Adipocyte (in vitro differentiated cells): ENCODE results near the gene SH2B2.
"Not testable (repeated sequence)": the region's sequence is repeated elsewhere in the genome, so short reads cannot be mapped to it uniquely, and the experiment has no call there.

Experiments
- DNase-seq: peaks from one replicate; pipeline ENCODE4 v3.0.0-alpha.2; 2015; ENCODE audit warnings: low read depth
- H3K27me3 ChIP-seq: replicated peaks from 2 replicates; pipeline ENCODE4 v1.7.0; 2013; ENCODE audit warnings: mild to moderate bottlenecking, low read length, moderate library complexity; ENCODE audit not compliant: control insufficient read depth, insufficient read depth
- H3K36me3 ChIP-seq: 2 replicates; pipeline ENCODE4 v1.7.0; 2013; ENCODE audit warnings: low read length, mild to moderate bottlenecking, moderate library complexity; ENCODE audit not compliant: control insufficient read depth, insufficient read depth, severe bottlenecking
- H3K4me1 ChIP-seq: 2 replicates; pipeline ENCODE4 v1.7.0; 2013; ENCODE audit warnings: mild to moderate bottlenecking, low read length, moderate library complexity; ENCODE audit not compliant: control insufficient read depth, insufficient read depth
- H3K4me3 ChIP-seq: 2 replicates; pipeline ENCODE4 v1.7.0; 2013; ENCODE audit warnings: mild to moderate bottlenecking, low read length, moderate library complexity
- H3K9ac ChIP-seq: 2 replicates; pipeline ENCODE4 v1.7.0; 2013; ENCODE audit warnings: mild to moderate bottlenecking, low read length, moderate library complexity
- H3K9me3 ChIP-seq: 2 replicates; pipeline ENCODE4 v1.7.0; 2013; ENCODE audit warnings: mild to moderate bottlenecking, low read length, moderate library complexity; ENCODE audit not compliant: control insufficient read depth

Gene SH2B2

DNA sequence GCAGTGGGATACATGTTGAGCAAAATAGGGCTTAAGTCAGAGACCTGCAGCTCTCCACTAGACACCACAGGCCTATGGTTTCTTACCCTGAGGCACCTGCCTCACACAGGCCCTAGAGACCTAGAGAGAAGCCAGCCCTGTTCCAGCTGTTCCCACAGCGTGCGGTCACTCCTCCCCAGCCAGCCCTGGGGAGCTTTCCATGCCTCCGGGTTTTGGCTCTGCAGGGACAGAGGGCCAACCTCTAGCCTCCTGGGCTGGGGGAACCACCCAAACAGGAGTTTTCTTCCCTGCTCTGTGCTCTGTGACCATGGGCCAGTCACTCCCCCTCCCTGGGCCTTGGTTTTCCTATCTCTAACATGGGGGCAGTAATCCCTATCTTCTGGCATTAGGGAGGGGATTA lies 33.0 kb downstream of the SH2B2 start:
- DNase-seq: no peak
- no peaks in the 10 kb centered on the region for H3K36me3 ChIP-seq
- H3K9ac ChIP-seq: no peak overlapping the region

DNA sequence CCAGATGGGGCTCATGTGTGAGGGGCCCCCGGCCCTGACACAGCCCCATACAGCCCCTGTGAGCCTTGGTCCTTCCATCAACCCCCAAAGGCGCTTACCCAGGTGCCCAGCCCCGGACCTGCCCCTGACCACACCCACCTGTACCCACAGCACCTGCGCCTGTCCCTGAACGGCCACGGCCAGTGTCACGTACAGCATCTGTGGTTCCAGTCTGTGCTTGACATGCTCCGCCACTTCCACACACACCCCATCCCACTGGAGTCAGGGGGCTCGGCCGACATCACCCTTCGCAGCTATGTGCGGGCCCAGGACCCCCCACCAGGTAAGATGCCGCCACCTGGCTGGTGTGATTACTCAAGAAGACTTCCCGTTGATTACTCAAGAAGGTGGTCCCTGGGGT lies 33.5 kb downstream of the SH2B2 start:
- no peak for DNase-seq
- H3K4me3 ChIP-seq: no peak overlapping the region
- H3K4me1 ChIP-seq: no peaks in the 10 kb centered on the region
- H3K9me3 ChIP-seq: no peaks in the 10 kb centered on the region
- no peak overlapping the region for H3K9ac ChIP-seq
- no peaks in the 10 kb centered on the region for H3K36me3 ChIP-seq
- peaks cover 22% of the 10 kb centered on the region for H3K27me3 ChIP-seq

More for the DNA sequence above, 33.0 kb downstream of the SH2B2 start:
- no peaks in the 10 kb centered on the region for H3K9me3 ChIP-seq
- H3K4me1 ChIP-seq: no peaks in the 10 kb centered on the region
- H3K4me3 ChIP-seq: no peak overlapping the region
- H3K27me3 ChIP-seq: peaks cover 22% of the 10 kb centered on the region

DNA sequence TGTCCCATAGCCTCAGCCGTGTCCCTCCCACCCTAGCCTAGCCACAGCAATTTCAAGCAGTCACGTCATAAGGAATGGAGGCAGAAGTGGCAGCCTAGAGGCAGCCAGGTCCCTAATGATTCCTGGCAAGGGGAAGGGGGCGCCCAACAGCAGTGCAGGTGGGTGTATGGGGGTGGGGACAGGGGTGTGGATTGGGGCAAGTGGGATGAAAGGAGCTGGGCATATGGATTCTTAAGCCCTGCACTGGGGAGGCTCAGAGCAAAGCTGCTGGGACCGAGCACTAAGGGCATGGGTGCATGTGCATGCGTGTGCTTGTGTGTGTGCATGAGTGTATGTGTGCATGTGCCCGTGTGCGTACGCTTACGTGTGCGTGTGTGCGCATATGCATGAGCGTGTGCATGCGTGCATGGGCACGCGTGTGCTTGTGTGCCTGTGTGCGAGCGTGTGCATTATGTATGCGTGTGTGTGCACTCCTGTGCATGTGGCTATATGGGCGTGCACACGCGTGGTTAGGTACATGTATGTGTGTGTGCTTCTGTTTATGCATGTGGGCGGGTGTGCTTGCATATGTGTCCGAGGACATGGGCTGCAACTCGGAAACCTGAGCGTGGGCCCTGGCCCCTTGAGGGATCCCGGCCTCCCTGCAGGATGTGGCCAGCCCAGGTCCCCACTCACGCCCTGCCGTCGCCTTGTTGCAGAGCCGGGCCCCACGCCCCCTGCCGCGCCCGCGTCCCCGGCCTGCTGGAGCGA lies 34.1 kb downstream of the SH2B2 start:
- H3K27me3 ChIP-seq: peaks cover 22% of the 10 kb centered on the region
- no peak for DNase-seq
- H3K36me3 ChIP-seq: no peaks in the 10 kb centered on the region
- no peak overlapping the region for H3K9ac ChIP-seq
- no peaks in the 10 kb centered on the region for H3K4me1 ChIP-seq
- H3K9me3 ChIP-seq: no peaks in the 10 kb centered on the region
- H3K4me3 ChIP-seq: no peak overlapping the region

DNA sequence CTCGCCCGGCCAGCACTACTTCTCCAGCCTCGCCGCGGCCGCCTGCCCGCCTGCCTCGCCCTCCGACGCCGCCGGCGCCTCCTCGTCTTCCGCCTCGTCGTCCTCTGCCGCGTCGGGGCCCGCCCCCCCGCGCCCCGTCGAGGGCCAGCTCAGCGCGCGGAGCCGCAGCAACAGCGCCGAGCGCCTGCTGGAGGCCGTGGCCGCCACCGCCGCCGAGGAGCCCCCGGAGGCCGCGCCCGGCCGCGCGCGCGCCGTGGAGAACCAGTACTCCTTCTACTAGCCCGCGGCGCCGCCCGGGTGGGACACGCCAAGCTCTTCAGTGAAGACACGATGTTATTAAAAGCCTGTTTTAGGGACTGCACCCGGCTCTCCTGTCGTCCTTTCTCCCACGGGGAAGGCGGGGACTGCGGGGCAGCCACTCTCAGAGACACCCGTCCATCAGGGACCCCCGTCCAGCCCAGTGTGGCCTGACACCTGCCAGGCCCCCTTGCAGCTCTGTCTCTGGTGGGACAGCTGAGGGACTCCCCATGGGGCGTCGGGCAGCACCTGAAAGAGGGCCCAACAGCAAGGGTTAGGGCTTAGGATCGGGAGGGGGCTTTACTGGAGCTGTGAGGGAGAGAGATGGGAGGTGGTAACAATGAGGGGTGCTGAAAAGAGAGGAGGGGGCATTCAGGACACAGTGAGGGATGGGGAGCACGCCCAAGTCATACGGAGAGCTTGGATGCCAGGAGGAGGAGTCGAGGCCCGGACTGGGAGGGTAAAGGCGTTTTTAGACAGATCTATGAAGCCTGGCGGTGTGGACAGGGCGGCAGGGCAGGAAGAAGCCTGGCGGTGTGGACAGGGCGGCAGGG lies 34.9 kb downstream of the SH2B2 start:
- no peak overlapping the region for H3K9ac ChIP-seq
- no peaks in the 10 kb centered on the region for H3K4me1 ChIP-seq
- no peaks in the 10 kb centered on the region for H3K36me3 ChIP-seq
- peaks cover 28% of the 10 kb centered on the region for H3K27me3 ChIP-seq
- no peak for DNase-seq
- H3K9me3 ChIP-seq: no peaks in the 10 kb centered on the region
- H3K4me3 ChIP-seq: no peak overlapping the region

DNA sequence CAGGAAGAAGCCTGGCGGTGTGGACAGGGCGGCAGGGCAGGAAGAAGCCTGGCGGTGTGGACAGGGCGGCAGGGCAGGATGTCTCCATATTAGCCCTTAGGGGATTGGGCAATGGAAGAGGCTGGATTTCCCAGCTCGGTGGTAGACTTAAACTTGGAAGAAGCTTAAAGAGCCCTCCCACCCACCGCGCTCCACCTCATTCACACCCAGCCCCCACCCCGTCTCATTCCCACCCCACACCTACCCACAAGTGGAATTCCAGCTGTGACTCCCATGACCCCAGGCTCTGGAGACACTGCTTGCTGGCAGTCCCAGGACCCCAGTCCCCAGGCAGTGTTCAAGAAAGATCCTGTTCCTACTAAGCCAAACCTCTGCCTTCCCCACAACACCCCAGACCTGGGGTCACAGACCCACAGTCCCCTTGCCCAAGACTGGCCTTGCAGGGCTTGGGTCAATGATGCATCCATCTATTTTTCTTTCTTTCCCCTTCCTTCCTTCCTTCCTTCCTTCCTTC lies 35.6 kb downstream of the SH2B2 start:
- no peak for DNase-seq
- H3K27me3 ChIP-seq: peaks cover 35% of the 10 kb centered on the region

DNA sequence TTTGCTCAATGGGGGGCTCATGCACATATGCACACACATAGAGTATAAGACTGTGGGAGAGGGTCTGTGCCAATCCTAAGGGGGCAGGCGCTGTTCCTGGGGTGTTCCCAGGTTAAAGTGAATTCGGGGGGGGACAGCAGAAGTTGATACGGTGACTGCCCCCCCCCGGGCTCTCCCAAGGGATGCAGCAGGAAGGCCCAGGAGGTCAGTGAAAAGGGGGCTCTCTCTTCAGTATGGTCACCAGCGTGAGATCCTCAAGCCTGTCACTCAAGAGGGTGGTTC lies 37.2 kb downstream of the SH2B2 start:
- H3K4me3 ChIP-seq: no peak overlapping the region
- no peaks in the 10 kb centered on the region for H3K9me3 ChIP-seq
- no peaks in the 10 kb centered on the region for H3K4me1 ChIP-seq
- no peaks in the 10 kb centered on the region for H3K36me3 ChIP-seq
- no peak for DNase-seq
- H3K27me3 ChIP-seq: peaks cover 37% of the 10 kb centered on the region
- no peak overlapping the region for H3K9ac ChIP-seq

More for the DNA sequence above, 35.6 kb downstream of the SH2B2 start:
- H3K4me1 ChIP-seq: no peaks in the 10 kb centered on the region
- H3K9me3 ChIP-seq: no peaks in the 10 kb centered on the region
- H3K9ac ChIP-seq: no peak overlapping the region
- no peaks in the 10 kb centered on the region for H3K36me3 ChIP-seq
- H3K4me3 ChIP-seq: no peak overlapping the region

DNA sequence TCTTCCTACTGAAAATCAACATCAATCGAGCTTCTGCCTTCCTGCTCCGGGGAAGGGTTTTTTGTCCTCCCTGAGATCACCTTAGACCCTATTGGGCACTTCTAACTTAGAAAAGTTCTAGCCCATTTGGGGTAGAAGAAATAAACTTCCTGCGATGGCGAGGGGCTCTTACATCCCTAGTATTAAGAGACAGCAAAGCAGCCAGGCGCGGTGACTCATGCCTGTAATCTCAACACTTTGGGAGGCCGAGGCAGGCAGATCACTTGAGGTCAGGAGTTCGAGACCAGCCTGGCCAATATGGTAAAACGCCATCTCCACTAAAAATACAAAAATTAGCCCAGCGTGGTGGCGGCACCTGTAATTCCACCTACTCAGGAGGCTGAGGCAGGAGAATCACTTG lies 38.4 kb downstream of the SH2B2 start:
- H3K36me3 ChIP-seq, DNase-seq: not testable (repeated sequence)

DNA sequence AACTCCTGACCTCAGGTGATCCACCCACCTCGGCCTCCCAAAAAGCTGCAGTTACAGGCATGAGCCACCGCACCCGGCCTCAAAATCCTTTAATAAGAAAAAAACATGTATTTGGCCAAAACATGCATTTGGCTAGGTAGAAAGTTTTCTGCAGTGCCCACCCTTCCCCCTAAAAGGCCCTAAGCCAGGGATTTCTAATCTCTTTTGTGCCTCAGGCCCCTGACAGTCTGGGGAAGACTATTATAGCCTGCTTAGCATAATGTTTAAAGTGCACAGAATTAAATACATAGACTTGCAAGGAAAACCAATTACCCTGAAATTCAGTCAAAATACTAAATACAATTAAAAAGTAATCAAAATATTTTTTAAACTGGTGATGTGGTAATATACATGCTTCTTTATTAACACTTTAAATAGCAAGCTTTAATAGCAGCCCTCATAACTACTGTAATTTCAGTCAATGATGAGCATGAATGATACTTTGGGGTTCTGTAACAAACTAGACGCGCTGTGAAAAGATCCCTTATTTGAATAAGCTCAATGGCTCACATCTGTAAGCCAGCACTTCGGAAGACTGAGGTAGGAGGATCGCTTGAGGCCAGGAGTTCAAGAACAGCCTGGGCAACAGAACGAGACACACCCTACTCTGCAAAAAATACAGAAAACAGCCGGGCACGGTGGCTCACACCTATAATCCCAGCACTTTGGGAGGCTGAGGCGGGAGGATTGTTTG lies 39.7 kb downstream of the SH2B2 start:
- H3K9me3 ChIP-seq: no peaks in the 10 kb centered on the region
- H3K27me3 ChIP-seq: peaks cover 39% of the 10 kb centered on the region
- H3K9ac ChIP-seq: no peak overlapping the region
- DNase-seq: no peak
- H3K36me3 ChIP-seq: no peaks in the 10 kb centered on the region
- H3K4me3 ChIP-seq: no peak overlapping the region
- no peaks in the 10 kb centered on the region for H3K4me1 ChIP-seq

More for the DNA sequence above, 38.4 kb downstream of the SH2B2 start:
- not testable (repeated sequence) for H3K4me3 ChIP-seq, H3K4me1 ChIP-seq, H3K9ac ChIP-seq, H3K9me3 ChIP-seq
- H3K27me3 ChIP-seq: peaks cover 37% of the 10 kb centered on the region

DNA sequence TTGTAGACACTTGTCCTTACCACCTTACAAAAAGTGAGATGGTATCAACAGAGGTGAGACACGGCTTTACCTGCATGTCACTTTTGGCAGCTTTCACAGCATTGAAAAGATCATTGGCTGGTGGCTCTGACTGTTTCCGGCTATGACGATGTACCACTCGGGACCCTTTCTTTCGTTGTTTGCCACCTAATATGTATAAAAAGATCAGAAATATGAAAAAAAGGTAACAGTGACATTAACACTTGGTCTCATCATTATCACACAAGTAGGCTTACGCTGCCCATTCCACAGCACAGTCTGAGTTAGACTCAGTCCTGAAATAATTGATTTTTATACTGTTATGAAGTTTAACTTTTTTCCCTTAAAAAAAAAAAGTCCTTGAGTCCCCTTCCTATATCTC lies 40.5 kb downstream of the SH2B2 start:
- H3K4me3 ChIP-seq, H3K9ac ChIP-seq, H3K36me3 ChIP-seq, H3K4me1 ChIP-seq, DNase-seq, H3K9me3 ChIP-seq: not testable (repeated sequence)
- H3K27me3 ChIP-seq: peaks cover 46% of the 10 kb centered on the region

DNA sequence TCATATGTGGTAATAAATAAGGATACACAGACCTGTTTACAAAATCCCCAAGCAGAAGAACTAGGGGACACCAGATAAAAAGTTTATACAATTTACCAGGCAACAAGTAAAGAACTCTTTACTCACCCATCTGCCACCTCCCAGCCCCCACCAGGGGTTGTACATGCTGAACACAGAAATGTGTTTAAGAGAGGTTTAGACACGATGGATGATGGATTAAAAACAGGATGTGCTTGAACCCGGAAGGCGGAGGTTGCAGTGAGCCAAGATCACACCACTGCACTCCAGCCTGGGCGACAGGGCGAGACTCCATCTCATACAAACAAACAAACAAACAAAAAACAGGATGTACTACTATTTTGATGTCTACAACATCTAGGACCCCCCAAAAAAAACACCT lies 42.2 kb downstream of the SH2B2 start:
- not testable (repeated sequence) for H3K9me3 ChIP-seq

DNA sequence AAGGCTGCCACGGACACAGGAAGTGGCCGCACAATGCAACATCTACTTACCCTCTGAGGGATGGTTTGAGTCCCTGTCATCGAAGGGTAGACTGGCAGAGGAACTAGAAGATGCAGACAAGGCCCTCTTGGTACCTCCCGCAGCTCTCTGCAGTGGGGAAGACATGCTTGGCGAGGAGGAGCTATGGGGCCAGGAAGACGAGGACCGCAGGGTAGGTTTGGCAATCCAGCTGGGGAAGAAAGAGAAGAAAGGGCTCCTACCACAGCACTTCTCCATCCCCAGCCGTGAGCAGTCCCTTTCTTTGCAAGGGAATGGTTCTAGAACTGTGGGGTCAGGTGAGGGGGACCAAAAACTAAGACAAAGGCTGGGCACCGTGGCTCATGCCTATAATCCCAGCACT lies 42.7 kb downstream of the SH2B2 start:
- not testable (repeated sequence) for H3K4me3 ChIP-seq, H3K36me3 ChIP-seq, H3K9me3 ChIP-seq, H3K4me1 ChIP-seq, H3K9ac ChIP-seq, DNase-seq
- peaks cover 41% of the 10 kb centered on the region for H3K27me3 ChIP-seq

More for the DNA sequence above, 42.2 kb downstream of the SH2B2 start:
- not testable (repeated sequence) for H3K4me1 ChIP-seq, H3K36me3 ChIP-seq, H3K9ac ChIP-seq, DNase-seq, H3K4me3 ChIP-seq
- peaks cover 46% of the 10 kb centered on the region for H3K27me3 ChIP-seq
